Caco-2 (cell line): ENCODE results near the gene LONP2. TPM values are rescaled to one million over a fixed set of nuclear protein-coding genes. Genes with fewer than 3 reads are reported as not detected.

Experiments
- BruUV-seq: library from RNA; stranded (reverse); fragments of 400-500 nt; replicated peaks from 2 replicates; lab custom pipeline; 2021; lab: Mats Ljungman, UMichigan
- CTCF ChIA-PET: fragments of 300-600 bp; sonication (Branson Sonifier 250); formaldehyde crosslinking; loops from one replicate; lab custom pipeline; 2022; ENCODE audit warnings: antibody characterized with exemption; lab: Charles Lee
- POLR2A ChIA-PET: fragments of 300-600 bp; sonication (Branson Sonifier 250); formaldehyde crosslinking; loops from one replicate; lab custom pipeline; 2022; ENCODE audit warnings: antibody characterized with exemption; lab: Charles Lee
- DNase-seq, 2 experiments: peaks; one replicate each; pipeline versions ENCODE4 v3.0.0 to v3.0.0-alpha.2; 2020 to 2022
- H3K27me3 ChIP-seq: replicated peaks from 2 replicates; pipeline ENCODE4 v1.6.0; 2011; ENCODE audit warnings: low read length; ENCODE audit not compliant: control insufficient read depth, insufficient read depth
- H3K36me3 ChIP-seq: 2 replicates; pipeline ENCODE4 v1.5.1; 2011; ENCODE audit warnings: low read length; ENCODE audit not compliant: control insufficient read depth, insufficient read depth
- H3K4me1 ChIP-seq: fragments of 250-450 bp; sonication (Bioruptor Pico); 2 replicates; pipeline ENCODE4 v1.5.1; 2020; ENCODE audit warnings: mild to moderate bottlenecking
- H3K4me3 ChIP-seq: 2 replicates; pipeline ENCODE4 v1.5.1; 2011; ENCODE audit warnings: low read depth, mild to moderate bottlenecking, control low read depth, low read length
- H3K9me3 ChIP-seq: fragments of 250-450 bp; sonication (Bioruptor Pico); 2 replicates; pipeline ENCODE4 v1.5.1; 2020; ENCODE audit warnings: mild to moderate bottlenecking, moderate library complexity
- H3K27ac Mint-ChIP-seq: one replicate; pipeline ENCODE4 v1.8.0; 2022; ENCODE audit warnings: mixed read lengths; ENCODE audit not compliant: unreplicated experiment
- H3K27me3 Mint-ChIP-seq: one replicate; pipeline ENCODE4 v1.8.0; 2022; ENCODE audit warnings: mixed read lengths; ENCODE audit not compliant: insufficient read depth, unreplicated experiment
- H3K36me3 Mint-ChIP-seq: one replicate; pipeline ENCODE4 v1.8.0; 2022; ENCODE audit warnings: mild to moderate bottlenecking, mixed read lengths; ENCODE audit not compliant: insufficient read depth, unreplicated experiment
- H3K4me1 Mint-ChIP-seq: one replicate; pipeline ENCODE4 v1.8.0; 2022; ENCODE audit warnings: low read depth, mixed read lengths; ENCODE audit not compliant: unreplicated experiment
- H3K4me3 Mint-ChIP-seq: one replicate; pipeline ENCODE4 v1.8.0; 2022; ENCODE audit warnings: mild to moderate bottlenecking, moderate library complexity, mixed read lengths; ENCODE audit not compliant: unreplicated experiment
- H3K9me3 Mint-ChIP-seq: one replicate; pipeline ENCODE4 v1.8.0; 2022; ENCODE audit warnings: mixed read lengths; ENCODE audit not compliant: unreplicated experiment
- intact Hi-C: fragments of 100-400 bp; cut with micrococcal nuclease; formaldehyde crosslinking; loops from one replicate; pipeline ENCODE4 v1.10.0; 2022; ENCODE audit not compliant: unreplicated experiment
- total RNA-seq: library from RNA; stranded (reverse); gene quantifications from 2 replicates; pipeline ENCODE4 v1.2.3, GENCODE V29; 2022
- TF ChIP-seq, protein P1 (sequence below), 2 experiments: fragments of 200-600 bp in 1 of 2; IDR thresholded peaks; 1 replicate in 1 of 2; 2 replicates in 1 of 2; pipeline versions ENCODE4 v1.5.1 to v1.8.0; 2011 to 2022; ENCODE audit warnings: antibody characterized with exemption in 1 of 2, control low read depth in 1 of 2, inconsistent platforms in 1 of 2, low read depth in 1 of 2, low read length in 1 of 2, mild to moderate bottlenecking in 1 of 2, moderate library complexity in 1 of 2; ENCODE audit not compliant: insufficient read depth in 1 of 2, severe bottlenecking in 1 of 2, unreplicated experiment in 1 of 2

LONP2 gene
- total RNA-seq, 1 experiment from 2014 or later, result 32.1 TPM

DNA sequence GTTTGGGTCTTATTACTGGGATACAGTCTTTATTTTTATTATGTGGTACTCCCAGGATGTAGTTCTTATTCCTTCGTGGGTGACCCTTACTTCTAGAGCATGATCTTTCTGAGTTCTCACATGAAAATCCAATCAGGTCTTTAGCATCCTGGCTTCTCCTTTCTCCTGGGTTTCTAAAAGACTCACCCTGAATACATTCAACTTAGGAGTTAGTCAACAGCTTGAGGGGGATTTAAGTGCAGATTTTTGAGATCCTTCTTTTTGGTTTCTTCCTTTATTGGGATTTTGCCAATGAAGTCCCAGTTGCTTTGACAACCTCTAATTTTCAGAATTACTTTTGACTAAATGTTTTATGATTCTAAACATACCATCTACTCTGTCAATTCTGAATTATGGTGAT is 72.9 kb downstream of the LONP2 start:
- Mint-ChIP-seq H3K27ac (no peak overlapping the region), H3K4me3 (no peak overlapping the region), H3K4me1 (no peaks in the 10 kb centered on the region), H3K36me3 (peaks cover 8% of the 10 kb centered on the region), H3K27me3 (no peaks in the 10 kb centered on the region), H3K9me3 (peaks cover 9% of the 10 kb centered on the region)
- no peak for DNase-seq
- H3K36me3 ChIP-seq, result no peaks in the 10 kb centered on the region
- H3K27me3 ChIP-seq, result no peaks in the 10 kb centered on the region
- CTCF ChIA-PET, result no interaction called here
- intact Hi-C loops, result no loop called here
- H3K4me3 ChIP-seq, result no peak overlapping the region
- TF ChIP-seq, protein P1, sequence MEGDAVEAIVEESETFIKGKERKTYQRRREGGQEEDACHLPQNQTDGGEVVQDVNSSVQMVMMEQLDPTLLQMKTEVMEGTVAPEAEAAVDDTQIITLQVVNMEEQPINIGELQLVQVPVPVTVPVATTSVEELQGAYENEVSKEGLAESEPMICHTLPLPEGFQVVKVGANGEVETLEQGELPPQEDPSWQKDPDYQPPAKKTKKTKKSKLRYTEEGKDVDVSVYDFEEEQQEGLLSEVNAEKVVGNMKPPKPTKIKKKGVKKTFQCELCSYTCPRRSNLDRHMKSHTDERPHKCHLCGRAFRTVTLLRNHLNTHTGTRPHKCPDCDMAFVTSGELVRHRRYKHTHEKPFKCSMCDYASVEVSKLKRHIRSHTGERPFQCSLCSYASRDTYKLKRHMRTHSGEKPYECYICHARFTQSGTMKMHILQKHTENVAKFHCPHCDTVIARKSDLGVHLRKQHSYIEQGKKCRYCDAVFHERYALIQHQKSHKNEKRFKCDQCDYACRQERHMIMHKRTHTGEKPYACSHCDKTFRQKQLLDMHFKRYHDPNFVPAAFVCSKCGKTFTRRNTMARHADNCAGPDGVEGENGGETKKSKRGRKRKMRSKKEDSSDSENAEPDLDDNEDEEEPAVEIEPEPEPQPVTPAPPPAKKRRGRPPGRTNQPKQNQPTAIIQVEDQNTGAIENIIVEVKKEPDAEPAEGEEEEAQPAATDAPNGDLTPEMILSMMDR (IDR thresholded peaks at IDR 0.05; ENCODE audit: insufficient read depth in 1 of 2, low read depth in 1 of 2, low read length in 1 of 2, severe bottlenecking in 1 of 2, unreplicated experiment in 1 of 2), result no peak
- no TSS peak for BruUV-seq
- H3K4me1 ChIP-seq, result no peaks in the 10 kb centered on the region
- H3K9me3 ChIP-seq, result no peaks in the 10 kb centered on the region
- POLR2A ChIA-PET, result no interaction called here

DNA sequence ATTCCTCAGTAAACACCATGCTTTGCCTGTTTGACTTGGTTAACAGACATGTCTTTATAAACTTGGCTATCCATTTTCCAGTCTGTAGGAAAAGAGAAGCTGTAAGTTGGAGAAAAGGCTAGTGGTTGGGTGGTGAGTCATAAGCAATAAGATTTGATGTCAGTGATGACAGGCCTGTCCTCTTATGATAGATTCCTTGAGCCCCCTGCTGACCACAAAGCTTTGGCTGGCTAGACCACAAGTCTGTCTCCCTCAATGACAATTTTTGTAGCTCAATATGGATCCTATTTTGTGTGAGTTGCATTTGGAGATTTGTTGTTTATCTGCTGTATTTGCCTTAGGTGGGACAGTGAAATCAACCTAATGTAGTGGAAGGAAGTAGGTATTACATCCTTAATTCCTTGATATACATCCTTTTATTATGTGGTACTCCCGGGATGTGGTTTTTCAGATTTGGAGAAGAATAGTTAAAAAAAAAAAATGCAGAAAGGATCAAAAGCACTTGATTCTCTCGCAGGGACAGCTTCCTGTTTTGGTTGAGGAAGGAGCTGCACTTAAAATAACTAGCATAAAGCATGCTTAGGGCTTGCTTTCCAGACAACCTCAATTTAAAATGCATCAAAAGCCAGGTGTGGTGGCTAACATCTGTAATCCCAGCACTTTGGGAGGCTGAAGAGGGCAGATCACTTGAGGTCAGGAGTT is 73.7 kb downstream of the LONP2 start:
- Mint-ChIP-seq H3K27ac (no peak overlapping the region), H3K9me3 (peaks cover 1% of the 10 kb centered on the region), H3K4me3 (no peak overlapping the region), H3K27me3 (no peaks in the 10 kb centered on the region), H3K36me3 (peaks cover 1% of the 10 kb centered on the region), H3K4me1 (no peaks in the 10 kb centered on the region)
- Histone ChIP-seq H3K9me3 (no peaks in the 10 kb centered on the region), H3K36me3 (no peaks in the 10 kb centered on the region), H3K4me3 (no peak overlapping the region), H3K4me1 (no peaks in the 10 kb centered on the region), H3K27me3 (no peaks in the 10 kb centered on the region)
- POLR2A ChIA-PET, result no interaction called here
- TF ChIP-seq, protein P1 (IDR thresholded peaks at IDR 0.05; ENCODE audit: insufficient read depth in 1 of 2, low read depth in 1 of 2, low read length in 1 of 2, severe bottlenecking in 1 of 2, unreplicated experiment in 1 of 2), result no peak
- no TSS peak for BruUV-seq
- intact Hi-C loops, result no loop called here
- CTCF ChIA-PET, result no interaction called here
- DNase-seq, result no peak

DNA sequence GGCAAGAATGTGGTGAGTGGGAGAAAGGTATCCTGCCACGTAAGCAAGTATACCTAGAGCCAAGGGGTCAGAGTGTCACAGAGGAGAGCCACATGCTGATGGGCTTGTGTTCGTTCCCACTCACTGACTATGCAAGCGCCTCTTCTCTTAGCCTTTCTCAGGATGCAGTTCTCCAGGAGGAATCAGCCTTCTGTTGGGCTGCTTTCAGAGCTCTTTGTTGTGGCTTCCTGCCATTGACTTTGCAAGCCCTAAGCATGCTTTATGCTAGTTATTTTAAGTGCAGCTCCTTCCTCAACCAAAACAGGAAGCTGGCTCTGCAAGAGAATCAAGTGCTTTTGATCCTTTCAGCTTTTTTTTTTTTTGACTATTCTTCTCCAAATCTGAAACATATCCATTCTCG is 74.5 kb downstream of the LONP2 start:
- TF ChIP-seq, protein P1 (IDR thresholded peaks at IDR 0.05; ENCODE audit: insufficient read depth in 1 of 2, low read depth in 1 of 2, low read length in 1 of 2, severe bottlenecking in 1 of 2, unreplicated experiment in 1 of 2), result no peak
- no peak for DNase-seq
- Histone ChIP-seq H3K36me3 (no peaks in the 10 kb centered on the region), H3K4me3 (no peak overlapping the region), H3K27me3 (no peaks in the 10 kb centered on the region), H3K4me1 (no peaks in the 10 kb centered on the region), H3K9me3 (no peaks in the 10 kb centered on the region)
- intact Hi-C loops, result no loop called here
- no peaks in the 10 kb centered on the region for H3K36me3 Mint-ChIP-seq
- no peaks in the 10 kb centered on the region for H3K27me3 Mint-ChIP-seq
- no peaks in the 10 kb centered on the region for H3K4me1 Mint-ChIP-seq
- POLR2A ChIA-PET, result no interaction called here
- H3K9me3 Mint-ChIP-seq, result no peaks in the 10 kb centered on the region
- H3K4me3 Mint-ChIP-seq, result no peak overlapping the region
- CTCF ChIA-PET, result no interaction called here
- no peak overlapping the region for H3K27ac Mint-ChIP-seq
- BruUV-seq, result no TSS peak
